RWPE2 (cell line): ENCODE data around the gene MED22.
"Not testable (repeated sequence)": the region's sequence is repeated elsewhere in the genome, so short reads cannot be mapped to it uniquely, and the experiment has no call there.

Source experiments
- ATAC-seq: fragments of 200-7000 bp; cut with Tn5 transposase; 3 replicates; pipeline ENCODE4 v1.9.1; 2021; ENCODE audit warnings: low read depth
- DNase-seq: peaks from one replicate; pipeline ENCODE4 v3.0.0-alpha.2; 2020; ENCODE audit warnings: low spot score
- H3K27ac ChIP-seq: fragments of 450-650 bp; 2 replicates; pipeline ENCODE4 v1.5.1; 2017; ENCODE audit warnings: mild to moderate bottlenecking; ENCODE audit not compliant: poor library complexity, severe bottlenecking
- H3K27me3 ChIP-seq: fragments of 250-450 bp; sonication (Bioruptor Pico); 2 replicates; pipeline ENCODE4 v1.5.1; 2021; ENCODE audit warnings: mild to moderate bottlenecking, moderate library complexity; ENCODE audit not compliant: insufficient read depth, poor library complexity, severe bottlenecking
- H3K36me3 ChIP-seq: fragments of 250-450 bp; sonication (Bioruptor Pico); 2 replicates; pipeline ENCODE4 v1.5.1; 2020; ENCODE audit warnings: low read depth, mild to moderate bottlenecking, moderate library complexity
- H3K4me1 ChIP-seq: fragments of 250-450 bp; sonication (Bioruptor Pico); 2 replicates; pipeline ENCODE4 v1.5.1; 2021; ENCODE audit warnings: mild to moderate bottlenecking, moderate library complexity; ENCODE audit not compliant: insufficient read depth, poor library complexity, severe bottlenecking
- H3K4me3 ChIP-seq: fragments of 250-450 bp; sonication (Bioruptor Pico); 2 replicates; pipeline ENCODE4 v1.5.1; 2021; ENCODE audit warnings: mild to moderate bottlenecking, moderate library complexity; ENCODE audit not compliant: severe bottlenecking
- H3K9me3 ChIP-seq: fragments of 250-450 bp; sonication (Bioruptor Pico); 2 replicates; pipeline ENCODE4 v1.5.1; 2021; ENCODE audit warnings: mild to moderate bottlenecking, moderate library complexity; ENCODE audit not compliant: severe bottlenecking
- TF ChIP-seq, protein P1 (sequence below): fragments of 450-650 bp; IDR thresholded peaks from one replicate; pipeline ENCODE4 v1.5.1; 2017; ENCODE audit warnings: mild to moderate bottlenecking, moderate library complexity; ENCODE audit not compliant: poor library complexity, severe bottlenecking

MED22 gene

DNA sequence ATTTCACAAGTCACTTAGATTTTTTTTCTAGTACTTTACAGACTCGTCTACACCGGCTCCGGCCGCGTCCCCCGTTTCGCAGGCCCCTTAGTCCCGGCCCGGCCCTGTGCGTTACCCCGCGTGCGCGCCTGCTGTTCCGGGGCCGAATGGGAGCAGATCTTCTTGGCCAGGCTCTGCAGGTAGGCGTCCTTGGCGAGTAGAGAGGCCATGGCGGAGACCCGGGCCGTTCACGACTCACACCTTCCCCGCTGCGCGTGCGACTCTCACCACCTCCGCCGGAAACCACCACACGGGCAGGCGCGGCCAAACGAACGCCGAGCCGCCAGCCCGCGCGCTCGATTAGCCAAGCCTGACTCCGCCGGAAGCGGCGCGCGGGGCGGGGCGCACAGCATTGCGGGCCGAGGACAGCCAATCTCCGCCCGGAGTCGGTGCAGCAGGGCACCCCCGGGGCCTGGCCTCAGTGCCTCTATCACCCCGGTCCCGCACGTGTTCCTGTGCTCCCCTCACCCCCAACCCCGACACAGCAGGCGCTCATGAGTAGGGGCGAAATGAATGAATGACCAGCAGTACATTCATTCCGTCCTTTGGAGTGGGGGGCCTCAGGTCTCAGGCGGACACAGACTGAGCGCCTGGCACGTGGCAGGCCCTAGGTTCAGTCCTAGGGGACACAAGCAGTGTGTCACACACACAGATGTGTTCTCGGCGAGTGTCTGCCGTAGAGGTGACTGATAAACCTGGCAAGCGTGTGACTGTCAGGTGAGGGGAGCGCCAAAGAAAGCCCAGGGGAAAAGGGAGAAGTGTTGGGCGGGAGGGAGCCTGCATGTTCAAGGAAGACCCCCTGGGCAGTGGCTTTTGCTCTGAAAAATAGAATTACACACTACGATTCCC is 11.8 kb downstream of the MED22 start, which contains the start of gene SURF6:
TSS of gene SURF6 (minus strand) at position 265 of the 888 bp plus-strand sequence. CDS start at position 209, 56 bp downstream.
- Histone ChIP-seq H3K36me3 (peaks cover 54% of the 10 kb centered on the region), H3K27ac (peak within 1 kb of the TSS; percentile 38), H3K4me3 (peak within 1 kb of the TSS; percentile 73), H3K9me3 (no peaks in the 10 kb centered on the region), H3K27me3 (no peaks in the 10 kb centered on the region), H3K4me1 (no peaks in the 10 kb centered on the region)
- ATAC-seq: peak; percentile 90
- TF ChIP-seq, protein P1, sequence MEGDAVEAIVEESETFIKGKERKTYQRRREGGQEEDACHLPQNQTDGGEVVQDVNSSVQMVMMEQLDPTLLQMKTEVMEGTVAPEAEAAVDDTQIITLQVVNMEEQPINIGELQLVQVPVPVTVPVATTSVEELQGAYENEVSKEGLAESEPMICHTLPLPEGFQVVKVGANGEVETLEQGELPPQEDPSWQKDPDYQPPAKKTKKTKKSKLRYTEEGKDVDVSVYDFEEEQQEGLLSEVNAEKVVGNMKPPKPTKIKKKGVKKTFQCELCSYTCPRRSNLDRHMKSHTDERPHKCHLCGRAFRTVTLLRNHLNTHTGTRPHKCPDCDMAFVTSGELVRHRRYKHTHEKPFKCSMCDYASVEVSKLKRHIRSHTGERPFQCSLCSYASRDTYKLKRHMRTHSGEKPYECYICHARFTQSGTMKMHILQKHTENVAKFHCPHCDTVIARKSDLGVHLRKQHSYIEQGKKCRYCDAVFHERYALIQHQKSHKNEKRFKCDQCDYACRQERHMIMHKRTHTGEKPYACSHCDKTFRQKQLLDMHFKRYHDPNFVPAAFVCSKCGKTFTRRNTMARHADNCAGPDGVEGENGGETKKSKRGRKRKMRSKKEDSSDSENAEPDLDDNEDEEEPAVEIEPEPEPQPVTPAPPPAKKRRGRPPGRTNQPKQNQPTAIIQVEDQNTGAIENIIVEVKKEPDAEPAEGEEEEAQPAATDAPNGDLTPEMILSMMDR: no peak
- peak; percentile 91 for DNase-seq

- H3K27ac ChIP-seq: peak overlapping the region; percentile 38
- ATAC-seq, H3K4me1 ChIP-seq, H3K9me3 ChIP-seq, H3K27me3 ChIP-seq: not testable (repeated sequence)
- peaks cover 55% of the 10 kb centered on the region for H3K36me3 ChIP-seq
- DNase-seq: peak; percentile 7
- H3K4me3 ChIP-seq: peak overlapping the region; percentile 73
These were observed 13.0 kb downstream of the MED22 start for GRCh38 chr9:133334888-133335287.

DNA sequence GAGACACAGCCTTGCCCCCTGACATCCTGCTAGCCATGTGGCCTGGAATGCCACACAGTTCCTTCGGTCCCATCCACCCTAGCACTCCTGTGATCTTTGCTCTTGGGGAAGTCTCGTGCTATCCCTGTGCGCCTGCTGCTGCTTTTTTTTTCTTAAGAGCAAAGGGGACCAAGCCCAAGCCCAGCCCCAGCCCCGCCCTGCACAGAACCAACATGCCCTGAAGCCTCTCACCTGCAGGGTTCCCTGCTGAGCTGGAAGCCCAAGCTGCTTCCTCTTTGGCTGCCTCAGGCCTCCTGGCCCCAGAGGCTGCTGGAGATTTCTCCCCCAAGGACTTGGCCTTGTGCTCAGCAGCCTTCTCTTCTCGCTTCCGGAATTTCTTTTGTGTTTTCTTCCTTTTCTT is 13.8 kb downstream of the MED22 start:
- Histone ChIP-seq H3K27me3 (no peaks in the 10 kb centered on the region), H3K9me3 (no peaks in the 10 kb centered on the region), H3K4me3 (no peak overlapping the region), H3K4me1 (no peaks in the 10 kb centered on the region), H3K27ac (no peak overlapping the region), H3K36me3 (peaks cover 48% of the 10 kb centered on the region)
- TF ChIP-seq, protein P1: no peak
- peak; percentile 23 for DNase-seq
- no peak for ATAC-seq

DNA sequence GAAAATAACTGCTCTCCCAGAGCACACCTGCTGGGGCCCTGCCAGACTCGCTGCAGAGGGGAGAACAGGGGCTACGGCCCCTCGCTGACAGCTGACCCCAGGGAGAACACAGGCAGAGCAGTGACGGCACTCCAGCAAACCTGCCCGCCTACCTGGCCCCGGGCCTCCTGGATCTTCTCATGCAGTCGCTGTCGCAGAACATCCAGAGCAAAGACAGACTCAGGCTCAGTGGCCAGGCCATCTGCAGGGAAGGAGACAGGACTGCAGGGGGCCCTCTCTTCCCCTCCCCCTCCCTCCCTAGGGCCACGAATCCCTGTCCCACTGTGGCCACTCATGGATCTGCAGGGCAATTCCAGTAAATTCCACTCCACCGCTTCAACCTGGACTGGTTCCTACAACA is 14.4 kb downstream of the MED22 start:
- Histone ChIP-seq H3K27ac (no peak overlapping the region), H3K36me3 (peaks cover 44% of the 10 kb centered on the region), H3K4me3 (no peak overlapping the region), H3K4me1 (no peaks in the 10 kb centered on the region), H3K9me3 (no peaks in the 10 kb centered on the region), H3K27me3 (no peaks in the 10 kb centered on the region)
- ATAC-seq (no peak), DNase-seq (peak; percentile 37)
- TF ChIP-seq, protein P1: no peak

DNA sequence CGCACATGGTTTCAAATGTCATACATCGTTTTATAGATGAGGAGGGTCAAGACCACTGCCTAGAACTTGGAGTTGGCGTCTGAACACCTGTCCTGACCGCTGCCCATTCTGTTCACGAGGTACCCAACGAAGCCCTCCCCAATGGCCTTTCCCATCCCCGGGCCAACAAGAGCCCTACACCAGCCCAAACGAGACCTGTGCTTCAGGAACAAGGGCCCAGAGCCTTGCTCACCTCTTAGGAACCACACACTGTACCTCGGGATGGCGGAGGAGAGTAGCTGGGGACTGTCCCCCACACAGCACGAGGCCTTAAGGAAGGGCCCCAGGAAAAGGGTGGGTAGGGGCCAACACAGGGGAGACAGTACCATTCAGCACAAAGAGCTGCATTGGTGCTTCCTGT is 14.9 kb downstream of the MED22 start:
- TF ChIP-seq, protein P1: no peak
- ATAC-seq: no peak
- Histone ChIP-seq H3K4me1 (no peaks in the 10 kb centered on the region), H3K27me3 (no peaks in the 10 kb centered on the region), H3K9me3 (no peaks in the 10 kb centered on the region), H3K36me3 (peaks cover 44% of the 10 kb centered on the region), H3K4me3 (no peak overlapping the region), H3K27ac (no peak overlapping the region)
- no peak for DNase-seq
